GM19463 (cell line): Measurements from ENCODE around the gene ARVCF.

ENCODE experiments used
- ATAC-seq: cut with Tn5 transposase; IDR thresholded peaks from one replicate; pipeline ENCODE4 v1.9.1; 2021; ENCODE audit warnings: mild to moderate bottlenecking, moderate library complexity; ENCODE audit not compliant: unreplicated experiment

Gene ARVCF

DNA sequence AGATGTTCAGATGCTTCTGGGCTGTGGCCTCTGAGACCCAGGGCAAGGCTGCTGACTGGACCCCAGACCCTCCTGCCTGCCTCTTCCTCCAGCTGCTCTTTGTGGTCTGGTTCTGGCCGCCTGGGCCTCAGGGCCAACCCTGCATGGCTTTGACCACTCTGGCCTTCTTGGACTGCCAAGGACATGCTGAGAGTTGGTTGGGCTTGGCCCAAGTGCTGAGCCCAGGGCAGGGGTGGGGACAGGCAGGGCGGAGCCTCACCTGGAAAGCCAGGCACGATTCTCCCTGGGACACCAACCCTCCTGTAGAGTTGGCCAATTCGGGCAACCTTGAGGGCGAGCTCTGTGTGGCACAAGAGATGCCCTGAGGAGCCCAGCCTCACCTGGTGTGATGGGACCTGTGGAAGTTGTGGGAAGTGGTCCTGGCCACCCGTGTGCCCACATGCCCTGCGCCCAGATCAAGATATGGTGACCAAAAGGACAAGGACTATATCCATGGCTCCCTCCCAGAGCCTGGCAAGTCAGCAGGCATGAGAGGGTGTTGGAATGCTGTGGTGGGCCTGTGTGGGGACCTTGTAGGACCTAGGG lies 15.9 kb upstream of the ARVCF start:
- no peak for ATAC-seq

DNA sequence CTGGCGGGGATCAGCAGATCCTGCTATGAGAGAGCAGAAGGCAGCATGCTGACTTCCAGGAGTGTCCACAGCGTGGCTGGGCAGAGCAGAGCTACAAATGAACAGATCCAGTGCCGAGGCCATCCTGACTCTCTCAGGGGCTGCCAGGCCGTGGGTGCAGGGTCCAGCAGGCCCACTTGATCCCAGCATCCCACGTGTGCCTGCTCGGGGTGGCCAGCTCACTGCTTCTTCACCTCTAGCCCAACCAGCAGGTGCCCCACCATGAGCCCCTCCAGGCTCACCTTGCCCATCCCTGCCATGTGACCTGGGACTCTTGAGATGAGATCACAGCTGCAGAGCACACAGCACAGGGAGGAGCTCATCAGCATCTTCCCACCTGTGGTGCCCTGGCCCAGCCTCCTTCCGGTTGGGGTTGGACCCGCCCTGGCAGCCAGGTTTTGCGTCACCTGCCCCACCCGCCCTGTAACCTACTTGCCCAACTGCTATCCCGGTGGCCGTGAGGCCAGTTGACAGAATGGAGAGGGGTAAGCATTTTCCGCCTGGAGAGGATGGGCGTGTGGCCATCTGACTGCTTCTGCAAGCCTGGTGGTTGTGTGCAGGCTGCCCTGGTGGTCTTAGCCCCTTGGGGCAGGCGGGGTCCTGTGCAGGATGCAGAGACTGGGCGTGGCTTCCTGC lies 15.2 kb upstream of the ARVCF start:
- ATAC-seq: no peak

DNA sequence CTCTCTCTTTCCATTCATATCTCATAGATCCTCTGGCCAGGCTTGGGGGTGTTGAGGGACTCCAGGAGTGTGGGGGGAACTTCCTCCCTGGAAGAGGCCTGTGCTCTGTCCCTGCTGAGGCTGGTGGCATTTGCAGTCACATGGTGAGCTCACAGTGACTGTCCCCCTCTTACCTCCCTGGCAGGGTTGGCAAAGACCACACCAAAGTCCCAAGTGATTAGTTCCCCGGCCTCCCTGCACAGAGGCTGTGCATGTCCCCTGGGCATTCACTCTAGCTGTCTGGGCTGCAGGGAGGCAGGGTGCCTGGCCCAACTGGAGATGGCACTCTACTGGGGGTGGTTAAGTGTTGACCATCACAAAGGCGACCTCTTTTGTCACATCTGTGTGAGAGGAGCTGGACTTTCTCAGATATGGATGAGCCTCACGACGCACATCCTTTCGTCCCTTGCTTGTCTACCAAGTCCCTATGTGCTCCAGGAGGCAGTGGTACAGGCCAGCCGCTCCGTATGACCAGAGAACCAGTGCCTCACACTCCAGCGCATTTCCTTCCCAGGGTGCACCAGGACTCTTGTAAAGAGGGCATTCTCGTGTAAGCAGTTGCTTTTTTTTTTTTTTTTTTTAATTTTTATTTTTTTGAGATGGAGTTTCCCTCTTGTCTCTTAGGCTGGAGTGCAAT lies 13.1 kb upstream of the ARVCF start:
- no peak for ATAC-seq

DNA sequence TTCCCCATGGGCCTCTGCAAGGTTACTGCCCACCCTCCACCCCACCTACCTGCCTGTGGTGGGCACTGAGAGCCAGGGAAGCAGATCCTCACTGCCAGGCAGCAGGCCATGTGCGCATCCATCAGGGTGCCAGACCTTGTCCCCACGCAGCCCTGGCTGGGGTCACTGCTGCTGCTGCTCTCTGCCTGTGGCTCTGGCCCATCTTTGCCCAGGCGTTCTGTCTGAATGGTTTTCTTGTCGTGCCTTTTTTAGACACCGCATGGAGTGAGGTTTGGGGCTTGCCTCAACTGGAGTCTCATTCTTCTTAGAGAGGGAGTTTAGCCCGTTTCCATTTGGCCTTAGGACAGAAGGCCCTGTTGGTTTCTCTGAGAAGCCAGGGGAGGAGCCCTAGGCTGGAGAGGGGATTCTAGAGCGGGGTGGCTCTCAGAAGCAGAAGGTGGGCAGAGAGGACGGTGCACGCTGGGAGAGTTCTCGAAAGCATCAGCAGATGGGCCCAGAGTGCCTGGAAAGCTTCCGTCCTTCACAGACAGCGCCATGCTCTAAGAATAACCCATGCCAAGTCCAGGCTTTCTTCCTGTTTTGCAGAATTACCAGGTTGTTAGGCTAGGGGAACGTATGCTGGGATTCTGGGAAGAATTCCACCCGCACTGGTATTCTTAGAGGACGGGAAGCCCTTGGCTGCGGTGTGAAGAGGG lies 12.4 kb upstream of the ARVCF start:
- ATAC-seq: no peak

DNA sequence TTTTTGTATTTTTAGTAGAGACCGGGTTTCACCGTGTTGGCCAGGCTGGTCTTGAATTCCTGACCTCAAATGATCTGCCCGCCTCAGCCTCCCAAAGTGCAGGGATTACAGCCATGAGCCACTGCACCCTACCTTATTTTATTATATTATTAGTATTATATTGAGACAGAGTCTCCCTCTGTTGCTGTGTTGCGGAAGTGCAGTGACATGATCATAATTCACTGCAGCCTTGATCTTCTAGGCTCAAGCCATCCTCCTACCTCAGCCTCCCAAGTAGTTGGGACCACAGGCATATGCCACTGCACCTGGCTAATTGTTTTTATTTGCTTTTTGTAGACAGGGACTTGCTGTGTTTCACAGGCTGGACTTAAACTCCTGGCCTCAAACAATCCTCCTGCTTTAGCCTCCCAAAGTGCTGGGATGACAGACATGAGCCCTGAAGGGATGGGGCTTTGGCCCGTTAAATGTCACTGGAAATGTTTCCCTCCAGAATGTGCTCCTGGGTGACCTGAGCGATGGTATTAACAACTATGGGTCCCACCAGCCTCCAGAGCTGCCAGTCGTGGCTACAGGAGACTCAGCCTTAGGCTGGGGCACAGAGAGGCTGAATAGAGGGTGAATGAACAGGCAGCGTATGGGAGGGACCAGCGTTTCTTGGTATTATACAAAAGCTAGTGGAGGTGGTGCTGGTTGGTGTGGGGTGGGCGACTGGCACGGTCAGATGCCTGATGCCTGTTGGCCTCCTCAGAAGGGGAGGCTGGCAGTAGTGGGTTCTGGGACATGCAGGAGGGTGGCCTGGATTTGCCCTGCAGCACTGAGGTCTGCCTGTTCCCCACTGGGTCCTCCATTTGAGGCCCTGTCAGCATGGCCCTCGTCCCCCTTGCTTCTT lies 11.6 kb upstream of the ARVCF start:
- ATAC-seq: no peak

DNA sequence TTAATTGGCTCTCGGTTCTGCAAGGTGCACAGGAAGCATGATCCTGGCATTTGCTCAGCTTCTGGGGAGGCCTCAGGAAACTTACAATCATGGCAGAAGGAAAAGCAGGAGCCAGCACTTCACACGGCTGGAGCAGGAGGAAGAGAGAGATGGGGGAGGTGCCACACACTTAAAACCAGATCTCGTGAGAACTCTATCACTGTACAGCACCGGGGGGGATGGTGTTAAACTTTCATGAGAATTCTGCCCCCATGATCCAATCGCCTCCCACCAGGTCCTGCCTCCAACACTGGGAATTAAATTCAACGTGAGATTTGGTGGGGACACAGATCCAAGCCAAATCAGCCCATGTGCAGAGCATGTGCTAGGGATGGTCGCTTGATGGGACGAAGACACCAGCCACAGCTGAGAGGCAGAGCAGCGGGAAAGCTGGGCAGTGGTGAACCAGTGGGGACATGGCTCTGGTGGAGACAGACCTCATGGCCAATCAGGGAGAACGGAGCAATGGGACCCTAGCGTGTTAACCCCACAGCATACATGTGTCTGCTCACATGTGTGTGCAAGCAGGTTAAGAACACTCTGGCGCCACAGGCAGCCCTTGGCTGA lies 10.5 kb upstream of the ARVCF start:
- ATAC-seq: no peak

DNA sequence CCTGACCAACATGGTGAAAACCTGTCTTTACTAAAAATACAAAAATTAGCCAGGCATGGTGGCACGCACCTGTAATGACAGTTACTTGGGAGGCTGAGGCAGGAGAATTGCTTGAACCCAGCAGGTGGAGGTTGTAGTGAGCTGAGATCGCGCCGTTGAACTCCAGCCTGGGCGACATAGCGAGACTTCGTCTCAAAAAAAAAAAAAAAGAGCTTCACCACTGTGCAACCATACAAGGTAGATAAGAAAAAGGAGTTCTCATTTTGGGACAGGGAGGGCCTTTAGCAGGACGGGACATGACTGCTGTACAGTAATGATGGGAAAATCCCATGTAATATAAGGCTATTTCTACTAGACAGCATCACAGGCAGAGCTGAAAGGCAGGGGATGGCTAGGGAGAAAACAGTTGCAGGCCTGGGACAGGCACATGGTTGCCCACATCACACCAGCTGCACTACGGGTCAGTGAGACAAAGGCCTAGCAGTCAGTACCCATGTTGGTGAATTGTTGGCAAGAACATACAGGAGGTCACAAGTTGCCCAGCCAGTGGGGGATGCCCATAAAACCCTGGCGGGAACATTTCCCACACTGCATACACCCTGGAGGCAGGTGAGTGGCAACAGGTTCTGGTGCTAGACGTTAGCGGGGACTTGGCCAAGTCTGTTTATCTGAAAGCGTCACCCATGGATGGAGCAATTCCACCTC lies 9.7 kb upstream of the ARVCF start:
- no peak for ATAC-seq

DNA sequence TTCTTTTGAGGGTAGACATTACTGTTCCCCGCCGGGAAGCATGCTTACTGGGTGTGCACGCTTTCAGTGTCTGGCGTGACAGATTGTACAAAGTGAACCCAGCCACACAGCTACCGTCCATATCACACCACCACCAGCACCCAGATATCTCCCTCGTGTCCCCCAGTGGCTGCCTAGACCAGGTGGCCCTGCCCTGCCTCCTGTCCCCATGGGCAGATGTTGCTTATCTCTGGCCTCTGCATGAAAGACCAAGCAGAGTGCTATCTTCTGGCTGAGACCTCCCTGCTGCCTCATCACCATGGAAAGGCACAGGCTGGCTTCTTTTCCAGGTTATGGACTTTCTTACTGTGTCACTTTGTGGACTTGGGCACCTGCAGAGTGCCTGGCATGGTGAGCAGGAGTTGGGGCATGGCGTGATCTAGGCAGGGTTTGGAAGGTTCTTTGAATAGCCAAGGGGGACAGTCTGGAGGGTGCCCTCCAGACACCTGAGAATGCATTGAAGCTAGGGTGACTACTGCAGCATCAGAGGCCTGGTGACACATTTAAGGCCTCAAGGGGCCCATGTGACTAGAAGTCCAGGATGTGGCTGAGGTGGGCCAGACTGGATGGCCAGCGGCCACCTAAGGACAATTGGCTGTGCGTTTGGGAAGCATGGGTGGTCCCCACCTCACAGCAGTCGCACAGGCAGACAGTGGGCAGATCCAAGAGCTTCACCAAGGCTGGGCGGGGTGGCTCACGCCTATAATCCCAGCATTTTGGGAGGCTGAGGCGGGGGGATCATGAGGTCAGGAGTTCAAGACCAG lies 9.0 kb upstream of the ARVCF start:
- ATAC-seq: no peak

DNA sequence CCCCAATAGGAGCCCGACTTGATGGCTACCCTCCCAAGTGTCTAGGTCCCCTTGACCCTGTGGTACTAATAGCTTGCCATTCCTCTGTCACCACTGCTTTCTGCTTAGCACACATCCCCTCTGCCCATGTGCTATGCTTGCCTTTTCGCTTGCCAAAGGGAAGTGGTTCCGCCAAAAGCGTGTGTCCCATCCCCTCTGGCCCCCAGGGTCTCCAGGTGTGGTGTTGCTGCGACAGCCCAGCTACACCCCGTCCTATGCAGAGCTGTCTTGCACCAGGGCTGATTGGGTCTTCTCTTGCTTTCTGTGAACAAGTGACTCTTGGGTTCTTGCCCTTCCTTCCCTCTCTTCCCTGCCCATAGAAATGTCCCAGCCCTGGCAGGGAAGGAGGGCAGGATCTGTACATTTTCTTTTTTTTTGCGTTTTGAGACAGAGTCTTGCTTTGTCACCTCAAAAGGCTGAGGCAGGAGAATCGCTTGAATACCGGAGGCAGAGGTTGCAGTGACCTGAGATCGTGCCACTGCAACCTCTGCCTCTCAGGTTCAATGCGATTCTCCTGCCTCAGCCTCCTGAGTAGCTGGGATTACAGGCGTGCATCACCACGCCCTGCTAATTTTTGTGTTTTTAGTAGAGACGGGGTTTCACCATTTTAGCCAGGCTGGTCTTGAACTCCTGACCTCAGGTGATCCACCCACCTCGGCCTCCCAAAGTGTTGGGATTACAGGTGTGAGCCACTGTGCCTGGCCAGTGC lies 8.2 kb upstream of the ARVCF start:
- ATAC-seq: no peak

DNA sequence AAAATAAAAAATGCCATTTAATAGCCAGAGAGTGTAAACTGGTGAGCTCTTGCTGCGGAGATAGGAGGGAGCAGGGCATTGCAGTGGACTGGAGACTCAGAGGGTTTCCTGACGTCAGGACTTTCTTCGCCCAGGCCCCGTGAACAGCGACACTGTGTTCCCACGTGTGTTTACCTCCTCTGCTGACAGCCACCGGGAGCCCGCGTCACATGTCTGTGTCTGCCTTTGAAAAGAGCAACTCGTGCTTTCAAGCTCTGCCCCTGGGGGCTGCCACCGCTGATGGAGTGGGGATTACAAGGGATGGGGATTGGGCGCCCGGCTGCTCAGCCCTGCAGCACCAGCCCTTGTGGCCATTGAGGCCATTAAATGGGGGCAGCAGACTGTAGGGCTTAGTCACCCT lies 7.6 kb upstream of the ARVCF start:
- ATAC-seq: no peak

DNA sequence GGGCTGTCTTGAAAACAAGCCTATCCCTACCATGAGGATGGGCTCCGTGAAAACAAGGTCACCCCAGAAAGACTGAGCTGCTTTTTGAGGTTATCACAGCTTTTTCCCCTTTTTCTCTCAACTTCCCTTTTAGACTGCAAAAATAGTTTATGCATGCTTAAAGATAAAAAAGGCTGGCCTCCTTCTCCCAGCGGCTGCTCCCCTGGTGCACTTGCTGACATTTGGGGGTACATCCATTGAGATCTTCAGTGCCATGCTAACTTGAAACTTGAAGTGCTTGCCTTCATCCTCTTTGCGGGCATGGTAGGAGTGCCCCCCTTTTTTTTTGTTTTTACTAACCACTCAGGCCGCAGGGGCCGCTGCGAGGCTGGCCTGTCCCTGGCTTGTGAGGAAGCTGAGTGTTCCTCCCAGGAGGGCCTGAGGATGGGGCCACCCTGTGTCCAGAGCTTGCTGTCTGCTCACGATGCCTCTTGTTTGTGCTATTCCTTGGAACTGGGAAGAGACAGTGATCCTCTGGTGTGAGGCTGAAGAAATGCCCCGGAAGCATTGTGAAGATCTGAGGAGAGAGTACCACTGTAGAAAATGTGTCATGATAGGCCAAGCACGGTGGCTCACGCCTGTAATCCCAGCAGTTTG lies 6.5 kb upstream of the ARVCF start:
- ATAC-seq: no peak

DNA sequence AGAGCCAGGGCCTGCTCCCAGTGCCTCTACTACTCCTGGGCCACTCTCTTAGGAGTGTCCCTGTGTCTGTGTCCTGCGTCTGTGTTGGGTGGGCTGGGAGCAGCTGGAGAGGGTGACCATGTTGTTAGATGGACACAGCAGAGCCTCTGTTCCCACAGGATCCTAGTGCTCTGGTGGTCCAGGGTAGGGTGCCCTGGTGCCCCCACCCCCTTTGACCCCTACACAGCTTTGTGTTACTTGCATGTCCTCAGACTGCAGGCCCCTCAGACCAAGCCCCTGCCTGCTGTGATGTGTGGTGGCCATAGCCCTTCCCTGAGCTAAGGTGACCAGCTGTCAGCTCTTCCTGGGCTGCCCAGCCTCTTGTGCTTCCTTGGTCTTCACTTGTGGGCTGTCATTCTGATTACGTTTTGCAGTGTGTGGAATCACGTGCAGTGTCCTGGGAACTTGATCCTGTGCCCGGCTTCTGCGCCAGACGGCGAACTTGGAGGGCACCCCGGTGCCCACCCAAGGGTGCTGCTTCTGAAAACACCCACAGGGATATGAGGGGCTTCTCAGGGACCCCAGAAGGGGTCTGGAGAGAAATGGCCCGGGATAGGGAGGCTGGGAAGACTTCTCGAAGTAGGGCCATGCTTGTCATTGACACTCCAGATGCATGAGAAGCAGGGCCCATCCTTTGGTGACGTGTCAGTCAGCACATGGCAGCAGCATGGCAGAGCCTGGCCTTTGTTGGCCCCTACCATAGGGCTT lies 5.8 kb upstream of the ARVCF start:
- no peak for ATAC-seq

DNA sequence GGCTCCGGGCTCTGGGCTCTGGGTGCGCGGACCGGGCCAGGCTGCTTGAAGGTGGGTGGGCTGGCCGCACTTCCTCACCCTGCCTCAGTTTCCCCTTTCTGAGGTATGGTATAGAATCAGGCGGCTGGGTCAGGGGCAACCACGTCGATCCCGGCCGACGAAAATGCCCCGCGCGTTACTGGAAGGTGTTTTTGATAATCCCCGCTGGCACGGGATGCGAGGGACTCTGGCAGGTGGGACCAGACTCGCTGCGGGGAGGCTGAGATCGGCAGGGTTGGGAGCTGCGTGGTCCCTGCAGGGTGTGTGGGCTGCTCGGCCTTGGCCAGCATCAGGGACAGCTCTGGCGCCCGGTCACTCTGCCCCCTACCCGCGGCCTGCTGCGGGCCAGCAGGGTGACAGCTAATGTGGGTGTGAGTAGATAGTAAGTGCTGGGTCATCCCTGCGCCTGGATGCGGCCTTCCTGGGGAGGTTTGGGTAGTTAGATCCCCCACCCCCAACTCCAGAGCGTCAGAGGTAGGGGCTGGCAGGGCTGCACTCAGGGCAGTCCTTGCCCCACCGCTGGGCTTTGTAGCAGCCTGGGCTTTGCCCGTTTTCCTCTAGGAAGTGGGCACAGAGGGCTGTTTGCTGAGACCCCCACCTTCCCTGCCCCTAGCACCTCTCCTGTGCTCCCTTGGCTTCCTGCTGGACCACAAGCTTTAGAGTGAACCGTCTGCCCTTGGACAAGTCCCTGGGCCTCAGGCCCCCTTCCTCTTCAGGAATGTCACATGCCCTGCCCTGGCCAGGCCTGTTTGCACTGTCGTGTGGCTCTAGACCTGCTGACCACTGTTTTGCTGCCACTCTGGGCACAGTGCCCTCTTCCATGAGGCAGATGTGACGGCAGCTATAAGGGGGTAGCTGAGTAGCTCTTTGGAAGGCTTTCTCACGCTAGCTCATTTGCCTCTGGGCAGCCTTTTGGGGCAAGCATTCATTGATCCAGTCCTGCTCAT lies 4.9 kb upstream of the ARVCF start:
- ATAC-seq: no peak

DNA sequence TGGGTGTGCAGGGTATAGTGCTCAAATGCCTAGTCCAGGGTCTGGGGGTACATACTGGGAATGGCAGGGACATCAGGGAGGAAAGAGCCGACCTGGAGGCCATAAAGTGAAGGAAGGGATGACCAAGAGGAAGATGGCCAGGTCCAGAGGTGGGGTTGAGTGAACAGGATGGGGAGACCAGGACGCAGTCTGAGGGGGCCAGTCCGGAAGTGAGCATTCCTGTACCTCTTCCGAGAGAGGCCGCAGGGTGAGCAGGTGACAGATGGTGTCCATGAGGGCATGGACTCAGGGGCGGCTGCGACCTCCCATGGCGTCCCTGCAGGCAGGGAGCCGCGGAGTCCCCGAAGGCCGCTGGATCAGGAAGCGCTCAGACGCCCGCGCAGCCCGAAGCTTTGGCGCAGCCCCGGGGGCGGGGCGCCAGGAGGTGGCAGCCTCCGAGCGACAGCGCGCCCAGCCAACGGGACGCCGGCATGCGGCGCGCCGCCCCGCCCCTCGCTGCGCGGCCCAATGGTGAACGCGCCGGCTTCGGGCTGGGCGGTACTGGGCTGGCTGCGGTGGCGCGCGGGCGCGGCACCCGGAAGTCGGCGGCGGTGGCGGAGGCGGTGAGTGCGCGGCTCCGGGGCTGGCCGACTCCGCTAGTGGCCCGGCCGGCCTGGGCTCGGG lies 4.0 kb upstream of the ARVCF start, which contains the start of gene TANGO2:
TANGO2 (plus strand) TSS at position 578 of the 663 bp plus-strand sequence. CDS start 15,689 bp downstream, outside the sequence.
- peak; percentile 81 for ATAC-seq
